Measurements from ENCODE around the gene KRTAP10-8.
"Not testable (repeated sequence)": the region's sequence is repeated elsewhere in the genome, so short reads cannot be mapped to it uniquely, and the experiment has no call there.

Gene KRTAP10-8

DNA sequence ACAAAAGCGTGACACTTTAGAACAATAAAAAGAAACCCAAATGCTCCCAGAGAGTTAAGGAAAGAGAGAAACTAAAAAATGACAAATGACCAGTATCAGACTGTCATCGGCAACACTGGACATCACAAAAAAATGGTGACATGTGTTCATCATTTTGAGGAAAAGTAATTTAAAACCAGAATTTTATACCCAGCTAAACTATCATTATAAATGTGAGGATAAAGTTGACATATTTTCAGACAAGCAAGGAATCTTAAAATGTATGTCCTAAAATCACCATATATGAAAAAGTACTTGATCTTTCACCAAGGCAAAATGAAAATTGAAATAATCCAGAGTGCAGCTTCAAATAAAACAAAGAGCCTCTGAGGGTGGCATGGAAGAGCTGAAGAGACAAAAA lies 33.0 kb downstream of the KRTAP10-8 start:
- Histone ChIP-seq H3K9ac (ENCODE audit: low read depth, low read length) (no peak overlapping the region), H3K36me3 (ENCODE audit: insufficient read depth, low read length) (no peaks in the 10 kb centered on the region), H3K4me1 (ENCODE audit: control insufficient read depth, insufficient read depth, low read length) (no peaks in the 10 kb centered on the region), H3K27me3 (ENCODE audit: control insufficient read depth, insufficient read depth, low read length) (peaks cover 22% of the 10 kb centered on the region), H3K4me3 (ENCODE audit: low read length) (no peak overlapping the region), H3K4me2 (ENCODE audit: low read length) (no peak overlapping the region), H3K9me3 (replicated peaks; ENCODE audit: low read length) (peaks cover 4% of the 10 kb centered on the region)

DNA sequence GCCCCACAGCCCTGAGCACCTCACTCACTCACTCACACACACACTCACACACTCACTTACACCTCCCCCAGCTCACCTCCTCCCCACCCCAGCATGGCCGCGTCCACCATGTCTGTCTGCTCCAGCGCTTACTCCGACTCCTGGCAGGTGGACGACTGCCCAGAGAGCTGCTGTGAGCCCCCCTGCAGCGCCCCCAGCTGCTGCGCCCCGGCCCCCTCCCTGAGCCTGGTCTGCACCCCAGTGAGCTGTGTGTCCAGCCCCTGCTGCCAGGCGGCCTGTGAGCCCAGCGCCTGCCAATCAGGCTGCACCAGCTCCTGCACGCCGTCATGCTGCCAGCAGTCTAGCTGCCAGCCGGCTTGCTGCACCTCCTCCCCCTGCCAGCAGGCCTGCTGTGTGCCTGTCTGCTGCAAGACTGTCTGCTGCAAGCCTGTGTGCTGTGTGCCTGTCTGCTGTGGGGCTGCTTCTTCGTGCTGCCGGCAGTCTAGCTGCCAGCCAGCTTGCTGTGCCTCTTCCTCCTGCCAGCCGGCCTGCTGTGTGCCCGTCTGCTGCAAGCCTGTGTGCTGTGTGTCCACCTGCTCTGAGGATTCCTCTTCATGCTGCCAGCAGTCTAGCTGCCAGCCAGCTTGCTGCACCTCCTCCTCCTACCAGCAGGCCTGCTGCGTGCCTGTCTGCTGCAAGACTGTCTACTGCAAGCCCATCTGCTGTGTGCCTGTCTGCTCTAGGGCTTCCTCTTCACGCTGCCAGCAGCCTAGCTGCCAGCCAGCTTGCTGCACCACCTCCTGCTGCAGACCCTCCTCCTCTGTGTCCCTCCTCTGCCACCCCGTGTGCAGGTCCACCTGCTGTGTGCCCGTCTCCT lies 34.7 kb downstream of the KRTAP10-8 start, which contains the start of gene KRTAP10-11:
KRTAP10-11 (plus strand) TSS at position 49 of the 856 bp plus-strand sequence; CDS start at position 94, 45 bp downstream.
- H3K36me3 ChIP-seq (ENCODE audit: insufficient read depth, low read length); H3K9me3 ChIP-seq (replicated peaks; ENCODE audit: low read length); H3K4me3 ChIP-seq (ENCODE audit: low read length); H3K9ac ChIP-seq (ENCODE audit: low read depth, low read length); H3K4me2 ChIP-seq (ENCODE audit: low read length); H3K4me1 ChIP-seq (ENCODE audit: control insufficient read depth, insufficient read depth, low read length): not testable (repeated sequence)
- H3K27me3 ChIP-seq (ENCODE audit: control insufficient read depth, insufficient read depth, low read length): peaks cover 20% of the 10 kb centered on the region

DNA sequence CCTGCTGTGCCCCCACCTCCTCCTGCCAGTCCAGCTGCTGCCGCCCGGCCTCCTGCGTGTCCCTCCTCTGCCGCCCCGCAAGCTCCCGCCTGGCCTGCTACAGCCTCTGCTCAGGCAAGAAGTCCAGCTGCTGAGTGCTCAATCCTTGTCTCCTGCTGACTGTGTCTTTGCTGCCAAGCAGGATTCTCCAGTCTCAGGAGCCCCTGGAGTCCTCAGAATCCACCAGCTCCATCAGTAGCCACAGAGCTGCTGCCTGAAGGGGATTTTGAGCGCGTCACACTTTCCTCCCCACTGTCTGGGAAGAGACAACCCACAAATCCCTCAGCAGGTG lies 35.3 kb downstream of the KRTAP10-8 start:
- no peak overlapping the region for H3K4me3 ChIP-seq (ENCODE audit: low read length)
- H3K4me1 ChIP-seq (ENCODE audit: control insufficient read depth, insufficient read depth, low read length): no peaks in the 10 kb centered on the region
- no peak overlapping the region for H3K9ac ChIP-seq (ENCODE audit: low read depth, low read length)
- no peaks in the 10 kb centered on the region for H3K9me3 ChIP-seq (replicated peaks; ENCODE audit: low read length)
- no peak overlapping the region for H3K4me2 ChIP-seq (ENCODE audit: low read length)
- H3K36me3 ChIP-seq (ENCODE audit: insufficient read depth, low read length): no peaks in the 10 kb centered on the region
- H3K27me3 ChIP-seq (ENCODE audit: control insufficient read depth, insufficient read depth, low read length): peaks cover 20% of the 10 kb centered on the region

DNA sequence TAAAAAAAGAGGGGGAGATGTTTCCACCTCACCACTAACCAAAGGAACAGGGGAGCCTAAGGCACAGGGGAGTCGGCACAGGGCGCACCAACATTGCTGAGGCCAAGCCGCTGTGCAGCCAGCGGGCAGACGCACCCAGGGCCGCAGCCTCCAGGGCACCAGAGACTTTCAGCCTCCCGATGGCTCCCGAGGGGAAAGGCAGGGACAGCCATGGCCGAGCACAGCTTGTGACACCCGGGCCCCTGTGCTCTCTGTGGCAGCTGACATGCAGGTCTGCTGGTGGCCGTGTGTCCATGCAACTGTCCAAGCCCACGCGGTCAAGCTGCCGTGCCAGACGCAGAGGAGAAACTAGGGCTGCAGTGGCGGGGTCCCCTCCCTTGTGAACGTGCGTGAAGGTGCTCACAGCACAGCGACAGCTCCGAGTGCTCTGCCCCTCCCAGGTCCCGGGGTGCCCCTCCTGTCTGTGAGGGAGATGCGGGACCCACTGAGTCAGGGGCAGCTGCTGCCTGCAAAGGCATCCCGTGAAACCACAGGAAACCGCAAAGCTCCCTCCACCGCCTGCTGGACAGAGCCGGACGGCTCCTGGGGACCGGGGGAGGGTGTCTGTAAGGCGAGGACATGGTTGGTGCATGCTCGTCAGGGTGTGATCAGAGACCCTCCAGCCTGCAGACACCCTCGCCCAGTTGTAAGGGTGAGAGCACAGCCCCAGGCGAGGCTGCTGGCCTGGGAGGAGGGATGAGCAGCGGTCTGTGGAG lies 36.9 kb downstream of the KRTAP10-8 start:
- H3K9ac ChIP-seq (ENCODE audit: low read depth, low read length): no peak overlapping the region
- H3K4me3 ChIP-seq (ENCODE audit: low read length): no peak overlapping the region
- H3K36me3 ChIP-seq (ENCODE audit: insufficient read depth, low read length): no peaks in the 10 kb centered on the region
- H3K9me3 ChIP-seq (replicated peaks; ENCODE audit: low read length): no peaks in the 10 kb centered on the region
- H3K27me3 ChIP-seq (ENCODE audit: control insufficient read depth, insufficient read depth, low read length): peaks cover 23% of the 10 kb centered on the region
- no peak overlapping the region for H3K4me2 ChIP-seq (ENCODE audit: low read length)
- no peaks in the 10 kb centered on the region for H3K4me1 ChIP-seq (ENCODE audit: control insufficient read depth, insufficient read depth, low read length)

DNA sequence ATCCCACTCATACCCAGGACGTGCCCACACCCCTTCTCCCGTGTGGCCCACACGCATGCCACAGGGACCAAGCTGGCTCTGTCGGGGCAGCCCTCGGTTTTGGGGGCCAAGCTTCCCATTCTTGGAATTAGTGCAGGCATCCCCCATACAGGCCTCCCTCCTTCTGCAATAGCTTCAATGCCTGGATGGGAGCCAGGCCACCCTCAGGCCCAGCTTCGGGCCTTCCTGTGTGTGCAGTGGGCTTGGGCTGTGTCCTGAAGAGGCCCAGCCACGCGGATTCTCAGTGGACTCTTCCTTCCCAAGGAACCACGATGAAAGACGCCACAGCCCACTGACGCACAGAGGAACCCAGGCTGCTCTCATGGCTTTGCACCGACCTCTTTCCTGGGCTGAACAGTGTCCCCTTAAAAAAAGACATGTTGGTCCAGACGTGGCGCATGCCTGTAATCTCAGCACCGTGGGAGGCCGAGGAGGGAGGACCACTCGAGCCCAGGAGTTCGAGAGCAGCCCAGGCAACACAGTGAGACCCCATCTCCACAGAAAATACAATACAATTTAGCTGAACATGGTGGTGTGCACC lies 37.7 kb downstream of the KRTAP10-8 start:
- Histone ChIP-seq H3K4me2 (ENCODE audit: low read length) (no peak overlapping the region), H3K9me3 (replicated peaks; ENCODE audit: low read length) (no peaks in the 10 kb centered on the region), H3K27me3 (ENCODE audit: control insufficient read depth, insufficient read depth, low read length) (peaks cover 29% of the 10 kb centered on the region), H3K4me3 (ENCODE audit: low read length) (no peak overlapping the region), H3K36me3 (ENCODE audit: insufficient read depth, low read length) (no peaks in the 10 kb centered on the region), H3K4me1 (ENCODE audit: control insufficient read depth, insufficient read depth, low read length) (no peaks in the 10 kb centered on the region), H3K9ac (ENCODE audit: low read depth, low read length) (no peak overlapping the region)

DNA sequence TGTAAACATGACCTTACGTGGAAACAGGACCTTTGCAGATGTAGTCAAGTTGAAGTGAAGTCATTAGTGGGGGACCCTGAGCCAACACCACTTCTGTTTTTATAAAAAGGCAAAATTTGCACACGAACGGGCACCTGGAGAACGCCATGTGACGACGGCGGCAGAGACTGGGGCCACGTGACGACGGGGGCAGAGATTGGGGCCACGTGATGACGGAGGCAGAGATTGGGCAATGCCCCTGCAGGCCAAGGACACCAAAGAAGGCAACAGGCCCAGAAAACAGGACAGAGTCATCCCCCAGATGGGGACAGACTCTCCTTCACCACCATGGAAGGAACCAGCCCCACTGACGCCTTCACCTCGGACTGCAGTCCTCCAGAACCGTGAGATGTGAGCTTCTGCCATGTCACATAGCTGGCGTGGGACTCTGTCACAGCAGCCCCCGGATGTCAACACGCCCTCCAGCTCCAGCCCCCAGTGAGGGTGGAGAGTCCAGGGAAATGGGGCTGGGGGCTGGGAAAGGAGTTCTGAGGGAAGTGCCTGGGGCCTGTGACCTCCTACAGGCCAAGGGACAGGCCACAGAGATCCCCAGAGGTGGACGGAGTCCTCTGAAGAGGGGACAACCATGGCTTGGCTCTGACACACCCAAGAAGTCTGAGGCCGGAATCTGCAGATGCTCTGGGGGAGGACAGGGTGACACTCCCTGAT lies 38.5 kb downstream of the KRTAP10-8 start:
- H3K36me3 ChIP-seq (ENCODE audit: insufficient read depth, low read length): no peaks in the 10 kb centered on the region
- H3K9me3 ChIP-seq (replicated peaks; ENCODE audit: low read length): no peaks in the 10 kb centered on the region
- no peaks in the 10 kb centered on the region for H3K4me1 ChIP-seq (ENCODE audit: control insufficient read depth, insufficient read depth, low read length)
- no peak overlapping the region for H3K9ac ChIP-seq (ENCODE audit: low read depth, low read length)
- peaks cover 29% of the 10 kb centered on the region for H3K27me3 ChIP-seq (ENCODE audit: control insufficient read depth, insufficient read depth, low read length)
- H3K4me2 ChIP-seq (ENCODE audit: low read length): no peak overlapping the region
- no peak overlapping the region for H3K4me3 ChIP-seq (ENCODE audit: low read length)

DNA sequence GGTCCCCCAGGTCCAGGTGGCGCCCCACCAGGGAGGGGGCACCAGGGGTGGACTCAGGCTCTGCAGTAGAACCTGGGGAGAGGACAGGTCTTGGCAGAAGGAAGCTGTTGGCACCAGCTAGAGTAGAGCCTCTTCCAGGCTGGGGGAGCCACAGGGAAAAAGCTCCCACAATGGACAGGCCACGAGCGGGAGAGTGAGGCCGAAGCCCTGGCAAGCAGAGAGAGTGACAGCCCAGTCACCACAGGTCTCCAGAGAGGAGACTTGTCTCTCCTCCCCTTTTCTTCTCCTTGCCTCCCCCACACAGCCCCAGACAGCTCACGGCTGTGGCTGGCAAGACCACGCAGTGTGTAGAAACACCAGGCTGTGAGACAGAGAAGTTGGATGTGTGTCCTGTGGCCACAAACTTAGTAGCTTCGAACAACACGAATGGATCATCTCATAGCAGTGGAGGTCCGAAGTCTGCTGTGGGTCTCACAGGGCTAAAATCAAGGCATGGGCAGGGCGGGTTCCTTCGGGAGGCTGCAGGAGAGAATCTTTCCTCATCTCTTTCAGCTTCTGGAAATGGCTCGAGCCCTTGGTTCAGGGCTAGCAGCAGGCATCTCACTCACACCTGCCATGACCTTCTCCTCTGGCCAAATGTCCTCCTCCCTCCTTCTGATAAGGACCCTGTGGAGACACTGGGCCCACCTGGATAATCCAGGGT lies 39.2 kb downstream of the KRTAP10-8 start:
- Histone ChIP-seq H3K4me3 (ENCODE audit: low read length) (no peak overlapping the region), H3K27me3 (ENCODE audit: control insufficient read depth, insufficient read depth, low read length) (peaks cover 29% of the 10 kb centered on the region), H3K9ac (ENCODE audit: low read depth, low read length) (no peak overlapping the region), H3K36me3 (ENCODE audit: insufficient read depth, low read length) (no peaks in the 10 kb centered on the region), H3K9me3 (replicated peaks; ENCODE audit: low read length) (no peaks in the 10 kb centered on the region), H3K4me2 (ENCODE audit: low read length) (no peak overlapping the region), H3K4me1 (ENCODE audit: control insufficient read depth, insufficient read depth, low read length) (no peaks in the 10 kb centered on the region)

DNA sequence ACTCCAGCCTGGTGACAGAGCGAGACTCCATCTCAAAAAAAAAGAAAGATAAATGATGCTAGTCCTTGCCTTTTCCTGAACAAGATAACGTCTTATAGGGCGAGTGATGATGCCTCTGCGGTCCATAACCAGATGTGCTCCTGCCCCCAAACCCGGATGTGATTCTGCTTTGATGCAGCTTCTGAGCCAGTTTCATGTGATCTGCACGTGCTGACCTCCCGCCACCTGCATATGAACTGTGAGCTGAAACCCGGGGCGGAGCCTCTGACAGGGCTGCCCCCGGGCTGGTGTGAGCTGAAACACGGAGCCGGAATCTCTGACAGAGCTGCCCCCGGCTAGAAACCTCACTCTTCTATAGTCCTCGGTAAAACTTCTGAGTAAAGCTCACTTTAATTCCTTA lies 41.2 kb downstream of the KRTAP10-8 start:
- H3K9ac ChIP-seq (ENCODE audit: low read depth, low read length): no peak overlapping the region
- H3K9me3 ChIP-seq (replicated peaks; ENCODE audit: low read length): no peaks in the 10 kb centered on the region
- no peak overlapping the region for H3K4me2 ChIP-seq (ENCODE audit: low read length)
- H3K4me1 ChIP-seq (ENCODE audit: control insufficient read depth, insufficient read depth, low read length): no peaks in the 10 kb centered on the region
- H3K36me3 ChIP-seq (ENCODE audit: insufficient read depth, low read length): no peaks in the 10 kb centered on the region
- H3K4me3 ChIP-seq (ENCODE audit: low read length): no peak overlapping the region
- H3K27me3 ChIP-seq (ENCODE audit: control insufficient read depth, insufficient read depth, low read length): peaks cover 21% of the 10 kb centered on the region

DNA sequence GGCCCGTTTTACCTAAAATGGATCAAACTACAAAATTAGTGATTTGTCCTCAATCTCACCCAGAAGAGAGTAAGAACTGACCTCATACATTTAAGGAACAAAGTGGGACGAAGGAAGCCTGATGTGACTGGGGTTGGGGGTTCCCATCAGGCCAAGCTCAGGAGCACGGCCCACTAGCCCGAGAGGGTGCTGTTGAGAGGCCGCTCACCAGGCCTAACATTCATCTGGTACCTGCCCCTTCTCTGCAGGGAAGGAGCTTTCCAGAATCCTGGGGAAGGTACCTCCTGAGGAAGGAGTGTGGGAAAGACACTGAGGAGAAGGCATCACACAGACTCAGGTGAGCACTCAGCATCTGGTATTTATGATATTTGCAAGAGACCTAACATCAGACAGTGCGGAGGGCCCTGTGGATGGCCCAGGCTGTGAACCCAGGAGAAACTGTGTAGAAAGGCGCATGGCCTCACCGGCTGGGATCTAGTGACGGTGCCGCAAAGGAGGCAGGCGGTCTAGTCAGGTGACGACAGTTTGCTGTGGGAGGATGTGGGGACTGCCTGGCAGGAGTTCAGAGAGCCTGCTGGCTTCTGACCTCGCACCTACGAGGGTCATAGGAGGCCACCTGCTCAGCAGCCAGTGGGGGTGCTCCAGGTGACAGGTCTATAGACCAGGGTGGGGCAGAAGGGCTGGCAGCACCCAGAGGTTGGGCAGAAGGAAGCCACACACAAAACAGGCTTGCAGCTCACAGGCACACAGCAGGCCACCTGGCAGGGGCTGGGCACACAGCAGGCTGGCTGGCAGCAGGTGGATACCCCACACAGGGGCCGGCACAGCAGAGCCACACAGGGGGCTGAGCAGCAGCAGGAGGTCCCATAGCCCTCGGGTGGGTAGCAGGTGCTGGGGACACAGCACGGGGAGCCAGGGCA lies 42.0 kb downstream of the KRTAP10-8 start:
- Histone ChIP-seq H3K9me3 (replicated peaks; ENCODE audit: low read length) (no peaks in the 10 kb centered on the region), H3K4me3 (ENCODE audit: low read length) (no peak overlapping the region), H3K36me3 (ENCODE audit: insufficient read depth, low read length) (no peaks in the 10 kb centered on the region), H3K27me3 (ENCODE audit: control insufficient read depth, insufficient read depth, low read length) (peaks cover 25% of the 10 kb centered on the region), H3K9ac (ENCODE audit: low read depth, low read length) (no peak overlapping the region), H3K4me1 (ENCODE audit: control insufficient read depth, insufficient read depth, low read length) (no peaks in the 10 kb centered on the region), H3K4me2 (ENCODE audit: low read length) (no peak overlapping the region)

DNA sequence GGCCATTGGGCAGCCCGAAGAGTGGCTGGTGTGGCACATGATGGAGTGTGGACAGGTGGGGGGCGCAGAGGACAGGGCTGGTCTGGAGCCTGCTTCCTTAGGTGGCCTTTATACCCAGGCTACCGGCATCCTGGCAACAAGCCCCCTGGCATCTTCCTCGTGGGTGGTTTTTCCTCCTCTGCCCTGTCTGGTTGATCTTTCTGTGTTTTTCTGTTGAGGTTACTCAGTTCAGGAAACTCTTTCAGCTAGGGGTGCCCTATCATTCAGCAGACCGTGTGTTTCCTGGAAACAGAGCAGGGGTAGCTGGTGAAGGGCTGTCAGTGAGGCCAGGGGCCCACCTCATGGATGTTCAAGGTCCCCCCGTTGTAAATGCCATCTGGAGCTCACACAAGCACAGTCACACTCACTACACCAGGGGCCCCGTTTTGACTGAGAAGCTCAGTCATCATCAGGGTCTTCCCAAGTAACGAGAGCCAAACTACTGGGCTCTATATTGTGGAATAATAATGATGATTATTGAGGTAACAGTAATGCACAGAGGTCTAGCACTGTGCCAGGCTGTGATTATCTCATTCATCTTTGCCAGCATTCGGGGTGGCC lies 42.8 kb downstream of the KRTAP10-8 start, which contains the start of gene KRTAP12-4:
KRTAP12-4 (minus strand) TSS at position 84 of the 600 bp plus-strand sequence; CDS start at position 39, 45 bp downstream.
- no peaks in the 10 kb centered on the region for H3K4me1 ChIP-seq (ENCODE audit: control insufficient read depth, insufficient read depth, low read length)
- H3K9me3 ChIP-seq (replicated peaks; ENCODE audit: low read length): no peaks in the 10 kb centered on the region
- no peak within 1 kb of the TSS for H3K9ac ChIP-seq (ENCODE audit: low read depth, low read length)

More for the DNA sequence above, 42.8 kb downstream of the KRTAP10-8 start, which contains the start of gene KRTAP12-4:
- Histone ChIP-seq H3K4me3 (ENCODE audit: low read length) (no peak within 1 kb of the TSS), H3K27me3 (ENCODE audit: control insufficient read depth, insufficient read depth, low read length) (peaks cover 31% of the 10 kb centered on the region), H3K4me2 (ENCODE audit: low read length) (no peak within 1 kb of the TSS), H3K36me3 (ENCODE audit: insufficient read depth, low read length) (no peaks in the 10 kb centered on the region)
